ENCODE data around the gene LMCD1.

Gene LMCD1

DNA sequence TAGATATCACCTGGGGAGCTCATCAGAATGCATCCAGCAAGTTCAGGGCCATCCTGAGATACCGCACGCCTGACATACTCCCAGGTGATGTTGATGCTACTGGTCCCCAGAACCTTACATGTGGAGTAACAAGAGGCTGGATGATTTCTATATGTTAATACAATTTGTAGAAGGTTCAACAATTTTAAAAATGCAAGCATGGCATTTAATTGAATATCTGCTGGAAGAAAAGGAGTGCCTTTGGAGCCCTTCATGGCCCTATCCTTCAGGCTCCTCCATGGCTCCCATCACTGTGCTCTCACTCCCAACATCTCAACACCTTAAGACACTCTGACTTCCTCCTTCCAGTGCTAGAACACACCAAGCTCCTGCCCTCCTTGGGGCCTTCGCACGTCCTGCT, 36.6 kb downstream of the LMCD1 start:
- DNase-seq, result no peak

DNA sequence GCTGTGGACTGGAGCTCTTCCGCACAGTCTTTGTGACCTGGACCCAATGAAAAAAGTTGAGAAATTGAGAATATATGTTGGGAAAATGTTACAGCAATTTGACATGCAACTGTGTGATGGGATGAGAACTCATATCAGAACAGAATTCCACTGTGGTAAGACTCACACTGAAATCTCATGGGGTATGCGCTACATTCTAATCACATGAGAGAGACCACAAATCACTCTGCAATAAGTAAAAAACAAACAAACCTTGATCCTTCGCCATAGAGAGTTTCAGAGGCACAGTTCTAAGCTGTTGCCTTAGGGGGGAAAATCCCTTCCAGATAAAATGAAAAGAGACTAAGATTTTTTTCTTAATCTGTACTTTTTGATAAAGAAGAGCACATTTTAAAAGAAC, 37.3 kb downstream of the LMCD1 start:
- no peak for DNase-seq

DNA sequence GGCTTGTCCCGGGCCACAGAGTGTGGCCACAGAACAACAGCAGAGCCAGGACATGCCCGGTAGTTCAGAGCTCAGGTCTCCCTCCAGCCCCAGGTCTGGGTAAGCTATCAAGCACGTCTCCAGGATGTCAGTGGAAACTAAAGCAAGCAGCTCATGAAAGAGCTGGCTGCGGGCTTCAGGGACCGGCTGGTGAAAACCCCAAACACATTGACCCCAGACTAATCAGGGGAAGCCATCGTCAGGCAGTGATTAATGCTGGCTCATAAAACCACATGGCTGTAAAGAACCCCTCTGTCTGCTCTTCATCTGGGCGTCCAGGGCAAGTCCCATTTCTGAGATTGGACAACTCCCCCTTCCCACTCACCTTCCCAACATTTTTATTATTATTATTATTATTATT, 37.8 kb downstream of the LMCD1 start:
- no peak for DNase-seq

DNA sequence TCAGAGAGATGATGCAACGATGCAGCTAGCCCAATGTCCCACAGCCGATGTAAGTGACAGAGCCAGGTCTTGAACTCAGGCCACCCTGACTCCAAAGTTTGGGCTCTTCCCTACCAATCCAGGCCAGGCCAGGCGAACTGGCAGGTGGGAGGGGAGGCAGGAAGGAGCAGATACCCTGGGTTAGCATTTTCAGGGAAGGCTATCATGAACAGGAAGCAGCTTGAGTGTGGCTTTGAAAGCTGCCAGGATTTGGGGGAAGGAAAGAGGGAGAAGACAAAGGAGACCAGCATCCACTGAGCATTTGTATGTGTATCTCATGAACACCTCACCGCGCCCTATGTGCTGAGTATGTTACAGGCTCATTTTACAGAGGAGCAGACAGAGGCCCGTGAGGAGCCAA, 38.8 kb downstream of the LMCD1 start:
- DNase-seq, result no peak

DNA sequence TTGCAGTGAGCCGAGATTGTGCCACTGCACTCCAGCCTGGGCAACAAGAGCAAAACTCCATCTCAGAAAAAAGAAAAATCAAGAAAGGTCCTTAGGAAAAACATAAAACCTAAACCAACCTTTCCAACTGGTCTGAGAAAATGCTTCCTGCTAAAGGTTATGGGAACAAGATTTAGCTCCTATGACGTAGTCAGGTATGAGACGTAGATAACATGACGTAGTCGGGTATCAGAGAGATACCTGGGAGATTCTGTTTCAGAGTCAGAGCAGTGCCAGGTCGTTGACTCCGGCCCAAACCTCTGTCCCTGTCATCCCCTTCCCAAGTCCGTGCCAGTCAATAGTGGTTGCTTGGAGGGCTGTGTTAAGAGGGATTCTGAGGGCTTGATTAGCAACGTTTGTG, 39.9 kb downstream of the LMCD1 start:
- no peak for DNase-seq

DNA sequence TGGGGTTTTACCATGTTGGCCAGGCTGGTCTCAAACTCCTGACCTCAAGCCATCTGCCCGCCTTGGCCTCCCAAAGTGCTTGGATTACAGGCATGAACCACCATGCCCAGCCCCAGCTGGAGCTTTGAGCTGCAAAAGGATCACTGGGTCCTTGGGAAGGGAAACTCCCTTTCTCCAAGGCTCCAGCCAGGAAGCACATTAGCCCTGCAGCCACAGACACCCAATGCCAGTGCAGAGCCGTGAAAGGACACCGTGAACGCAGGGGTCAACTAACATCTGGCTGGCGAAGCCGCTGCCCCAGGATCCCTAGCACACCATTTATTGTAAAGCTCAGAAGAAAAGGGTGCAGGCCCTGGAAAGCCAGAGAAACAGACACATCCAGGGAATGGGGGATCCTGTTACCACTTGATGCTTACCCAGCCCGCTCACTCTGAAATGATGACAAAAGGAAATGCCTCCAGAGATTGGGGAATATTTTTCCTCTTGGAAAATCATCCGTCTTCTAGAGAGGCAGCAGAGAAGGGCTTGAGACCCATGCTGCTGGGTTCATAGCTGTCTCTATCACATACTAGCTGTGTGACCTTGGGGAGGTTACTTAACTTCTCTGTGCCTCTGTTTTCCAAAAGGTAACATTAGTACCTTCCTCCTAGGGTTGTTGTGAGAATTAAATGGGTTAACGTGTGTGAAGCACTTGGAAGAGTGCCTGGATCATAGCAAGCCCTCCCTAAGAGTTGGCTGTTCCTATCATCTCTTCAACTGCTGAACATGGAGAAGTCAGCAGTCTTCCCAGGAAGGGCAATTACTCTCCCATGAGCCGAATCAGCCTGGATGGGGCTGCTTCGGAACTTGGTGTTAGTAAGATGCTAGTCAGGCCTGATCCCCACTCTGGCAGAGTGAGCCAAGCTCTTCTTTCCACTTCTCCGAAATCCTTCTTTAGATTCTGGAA, 40.8 kb downstream of the LMCD1 start:
- no peak for DNase-seq

DNA sequence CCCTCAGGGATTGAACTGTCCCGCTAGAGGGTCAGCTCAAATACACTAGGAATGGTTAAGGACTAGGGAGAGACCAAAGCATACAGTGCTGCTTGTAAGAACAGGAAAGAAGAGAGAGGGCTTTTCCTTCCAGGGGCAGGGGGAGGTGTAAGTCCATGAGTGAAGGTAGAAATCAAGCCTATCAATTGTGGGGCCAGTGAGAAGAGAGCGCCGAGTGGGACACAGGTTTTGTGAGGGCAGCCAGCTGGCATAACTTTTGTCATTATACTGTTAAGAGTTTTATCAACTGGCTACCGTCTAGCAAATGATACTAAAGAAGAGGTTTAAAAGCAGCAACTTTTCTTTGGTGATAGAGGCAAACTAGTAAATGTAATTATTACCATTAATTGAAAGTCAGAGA, 45.0 kb downstream of the LMCD1 start:
- no peak for DNase-seq

DNA sequence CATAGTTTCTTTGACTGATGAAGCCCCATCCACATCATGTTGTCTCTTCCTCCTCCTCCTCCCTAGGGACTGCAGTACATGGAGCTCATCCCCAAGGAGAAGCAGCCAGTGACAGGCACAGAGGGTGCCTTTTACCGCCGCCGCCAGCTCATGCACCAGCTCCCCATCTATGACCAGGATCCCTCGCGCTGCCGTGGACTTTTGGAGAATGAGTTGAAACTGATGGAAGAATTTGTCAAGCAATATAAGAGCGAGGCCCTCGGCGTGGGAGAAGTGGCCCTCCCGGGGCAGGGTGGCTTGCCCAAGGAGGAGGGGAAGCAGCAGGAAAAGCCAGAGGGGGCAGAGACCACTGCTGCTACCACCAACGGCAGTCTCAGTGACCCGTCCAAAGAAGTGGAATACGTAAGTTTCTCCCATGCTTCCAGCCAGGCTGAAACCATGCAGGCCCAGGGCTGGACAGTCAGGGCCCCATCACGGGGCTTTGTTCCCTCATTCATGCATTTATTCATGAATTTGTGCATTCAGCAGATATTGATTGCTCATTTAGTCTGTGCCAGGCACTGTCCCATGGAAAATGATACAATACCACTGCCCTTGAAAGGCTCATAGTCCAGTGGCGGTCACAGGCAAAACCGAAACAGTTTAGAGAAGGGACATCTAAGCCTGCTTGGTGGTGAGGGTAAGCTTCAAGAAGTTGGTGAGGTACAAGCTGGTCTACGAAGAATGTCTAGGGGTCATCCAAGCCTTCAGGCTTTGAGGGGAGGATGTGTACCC, 47.1 kb downstream of the LMCD1 start:
- DNase-seq, result no peak

DNA sequence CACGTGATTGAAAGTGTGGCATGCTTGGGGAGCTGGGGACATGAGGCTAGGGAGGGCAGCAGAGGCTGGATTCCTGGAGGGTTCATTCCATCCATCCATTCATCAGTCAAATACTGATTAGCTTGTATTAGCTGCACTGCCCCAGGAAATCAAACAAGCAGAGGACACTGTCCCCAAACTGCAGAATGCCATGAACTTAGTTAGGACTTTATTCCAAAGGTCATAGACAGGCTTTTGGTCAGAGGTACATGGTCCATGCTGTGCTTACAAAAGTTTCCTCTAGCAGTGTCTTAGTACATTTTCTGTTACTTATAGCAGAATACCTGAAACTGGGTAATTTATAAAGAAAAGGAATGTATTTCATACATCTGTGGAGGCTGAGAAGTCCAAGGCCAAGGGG, 47.7 kb downstream of the LMCD1 start:
- DNase-seq, result no peak

DNA sequence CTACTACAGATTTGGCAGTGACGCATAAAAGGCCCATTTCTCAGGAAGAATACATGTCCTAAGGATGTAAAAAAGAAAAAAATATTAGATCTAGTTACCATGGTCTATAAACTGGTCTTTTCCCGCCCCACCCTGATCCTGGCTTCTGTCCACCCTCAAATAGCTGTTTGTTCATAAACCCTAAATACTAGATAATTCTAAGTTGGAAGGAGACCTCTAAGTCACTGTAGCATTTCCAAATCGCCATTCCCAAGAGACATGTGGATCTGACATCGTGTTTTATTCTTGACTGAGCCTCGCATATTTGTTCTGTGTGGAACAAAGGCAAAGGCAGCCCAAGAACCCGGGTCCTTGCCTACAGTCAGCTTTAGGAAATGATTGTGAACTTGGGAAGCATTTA, 49.0 kb downstream of the LMCD1 start:
- no peak for DNase-seq

DNA sequence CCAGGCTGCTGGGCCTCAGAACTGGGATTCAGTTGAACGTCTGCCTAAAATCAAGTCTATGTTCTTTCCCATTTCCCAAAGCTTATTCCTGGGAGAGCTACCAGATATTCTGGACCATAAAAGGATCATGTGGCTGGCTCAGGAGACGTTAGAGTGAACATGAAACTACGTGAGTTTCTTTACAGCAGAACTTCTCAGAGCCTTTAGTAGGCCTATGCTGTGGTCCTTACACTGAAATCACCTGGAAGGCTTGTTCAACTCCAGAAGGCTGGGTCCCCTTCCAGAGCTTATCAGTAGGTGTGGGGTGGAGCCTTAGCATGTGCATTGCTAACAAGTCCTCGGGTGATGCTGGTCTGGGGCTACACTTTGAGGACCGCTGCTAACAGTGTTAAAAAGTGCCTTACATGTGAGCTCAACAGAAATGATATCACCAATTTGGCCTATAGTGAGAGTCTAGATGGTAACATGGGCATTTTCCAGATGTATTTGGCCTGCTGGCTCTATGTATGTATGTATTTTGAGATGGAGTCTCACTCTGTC, 50.7 kb downstream of the LMCD1 start:
- no peak for DNase-seq

DNA sequence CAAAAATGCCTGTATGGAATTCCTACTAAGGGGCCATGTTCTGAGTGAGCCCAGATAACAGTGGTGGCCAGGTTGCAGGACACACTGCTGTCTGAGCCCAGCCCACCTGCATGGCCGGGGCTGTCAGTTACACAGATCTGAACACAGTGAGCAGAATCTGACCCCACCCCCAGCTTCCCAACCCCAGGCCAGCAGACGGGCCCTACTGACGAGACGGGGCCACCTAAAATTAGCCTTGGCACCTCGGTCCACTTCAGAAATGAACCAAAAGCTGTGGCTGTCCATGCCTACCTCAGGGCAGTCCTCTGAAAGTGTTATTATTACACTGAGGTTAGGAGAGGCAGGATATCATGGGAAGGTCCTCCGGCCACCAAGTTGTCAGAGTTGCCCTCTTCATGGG, 51.8 kb downstream of the LMCD1 start:
- DNase-seq, result no peak

DNA sequence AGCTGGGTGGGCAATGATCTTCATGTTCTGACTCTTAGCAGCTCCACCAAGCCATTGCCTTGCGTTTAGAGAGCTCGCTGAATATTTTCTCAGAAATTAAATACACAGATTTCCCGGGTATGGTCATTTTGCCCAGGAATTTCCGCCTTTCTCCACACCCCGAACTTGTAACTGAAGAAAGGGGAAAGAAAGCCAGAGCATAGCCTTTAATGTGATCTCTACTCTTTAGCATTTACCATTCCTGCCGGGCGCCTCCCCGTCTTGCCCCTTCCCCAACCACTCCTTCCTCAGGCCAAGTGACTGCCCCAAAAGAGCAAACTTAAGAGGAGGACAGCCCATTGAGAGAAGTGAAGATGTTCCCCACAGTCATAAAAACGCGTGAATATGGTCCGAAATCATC, 53.1 kb downstream of the LMCD1 start:
- DNase-seq, result no peak

DNA sequence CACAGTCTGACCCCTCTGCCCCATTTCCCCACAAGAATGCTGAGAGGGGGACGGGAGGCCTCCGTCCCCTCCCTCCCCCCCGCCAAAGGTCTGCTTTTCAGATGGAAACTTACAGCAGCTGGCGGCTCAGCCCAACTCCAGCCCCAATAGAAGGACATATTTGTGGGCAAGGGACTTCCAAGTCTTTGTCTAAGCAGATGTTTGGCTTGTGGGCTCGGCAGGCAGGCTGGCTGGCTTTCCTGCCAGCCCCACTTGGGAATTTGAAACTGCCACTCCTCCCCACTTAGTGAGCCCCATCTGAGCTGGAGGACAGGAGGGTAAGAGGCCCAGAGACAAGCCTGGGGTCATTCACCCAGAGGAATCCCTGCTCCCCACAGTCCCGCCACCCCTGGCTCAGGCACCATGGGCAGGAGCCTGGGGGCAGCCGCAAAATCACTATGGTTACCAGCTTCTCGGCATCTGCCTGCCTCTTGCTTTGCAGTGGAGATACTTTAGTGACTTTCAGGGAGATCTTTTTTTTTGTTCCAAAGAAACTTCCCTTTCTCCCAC, 53.6 kb downstream of the LMCD1 start:
- no peak for DNase-seq

DNA sequence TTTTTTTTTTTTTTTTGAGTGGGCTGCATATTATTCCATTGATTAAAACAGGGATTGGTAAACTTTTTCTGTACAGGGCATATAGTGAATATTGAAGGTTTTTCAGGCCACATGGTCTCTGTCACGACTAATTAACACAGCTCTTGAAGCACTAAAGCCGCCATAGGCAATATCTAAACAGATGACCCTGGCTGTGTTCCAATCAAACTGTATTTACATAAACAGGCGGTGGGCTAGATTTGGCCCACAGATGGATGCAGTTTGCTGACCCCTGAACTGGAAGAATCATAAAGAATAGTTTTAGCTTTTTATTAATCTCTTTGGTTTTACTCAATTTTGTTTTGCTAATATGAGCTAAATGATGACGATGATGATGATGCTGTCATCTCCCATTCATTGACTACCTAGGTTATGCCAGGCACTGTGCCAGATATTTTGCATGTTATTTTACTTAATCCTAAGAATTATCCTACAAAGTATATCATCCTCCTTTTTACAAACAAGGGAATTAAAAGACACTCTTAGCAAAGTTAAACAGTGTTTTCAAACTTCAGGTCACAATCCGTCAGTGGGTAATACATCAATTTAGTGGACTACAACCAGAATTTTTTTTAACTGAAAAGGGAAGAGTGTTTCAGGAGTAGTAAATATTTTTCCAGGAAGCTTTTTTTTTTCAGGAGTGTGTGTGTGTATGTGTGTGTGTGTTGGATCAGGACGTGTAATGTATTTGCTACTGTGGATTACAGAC, 54.3 kb downstream of the LMCD1 start:
- no peak for DNase-seq

DNA sequence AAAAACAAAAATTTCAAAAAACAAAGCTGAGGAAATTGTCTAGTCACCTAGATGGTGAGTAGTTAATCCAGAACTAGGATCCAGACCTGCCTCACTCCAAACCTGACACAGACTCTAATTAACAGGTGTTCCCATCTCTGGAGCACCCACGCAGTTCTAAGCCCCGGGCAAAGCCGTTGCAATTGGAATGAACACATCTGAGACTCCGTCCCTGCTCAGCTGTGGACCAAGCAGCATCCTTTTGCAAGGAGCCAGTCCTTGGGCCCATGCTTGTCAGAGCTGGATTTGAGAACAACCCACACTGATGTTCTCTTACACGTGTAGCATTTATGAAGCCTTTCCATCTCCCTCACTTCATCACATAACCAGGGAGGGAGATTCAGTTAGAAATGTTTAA, 54.8 kb downstream of the LMCD1 start:
- DNase-seq, result no peak

DNA sequence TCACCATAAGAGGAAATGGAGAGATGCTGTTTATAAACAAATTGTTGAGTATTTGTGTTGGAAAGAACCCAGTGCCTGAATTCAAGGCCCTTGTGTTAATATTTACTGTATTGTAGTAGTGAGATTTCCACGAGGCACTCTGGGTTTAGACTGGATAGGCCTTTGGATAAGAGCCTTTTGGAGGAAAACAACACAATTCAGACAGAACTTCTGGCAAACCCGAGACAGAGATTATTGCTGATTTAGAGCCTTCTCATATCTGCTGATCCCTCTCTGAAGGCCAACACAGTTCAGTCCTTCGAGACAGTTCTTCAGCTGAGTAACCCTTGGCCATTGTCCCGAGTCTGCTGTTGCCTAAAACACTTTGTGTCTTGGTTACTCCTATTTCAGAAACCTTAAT, 55.7 kb downstream of the LMCD1 start:
- DNase-seq, result no peak

DNA sequence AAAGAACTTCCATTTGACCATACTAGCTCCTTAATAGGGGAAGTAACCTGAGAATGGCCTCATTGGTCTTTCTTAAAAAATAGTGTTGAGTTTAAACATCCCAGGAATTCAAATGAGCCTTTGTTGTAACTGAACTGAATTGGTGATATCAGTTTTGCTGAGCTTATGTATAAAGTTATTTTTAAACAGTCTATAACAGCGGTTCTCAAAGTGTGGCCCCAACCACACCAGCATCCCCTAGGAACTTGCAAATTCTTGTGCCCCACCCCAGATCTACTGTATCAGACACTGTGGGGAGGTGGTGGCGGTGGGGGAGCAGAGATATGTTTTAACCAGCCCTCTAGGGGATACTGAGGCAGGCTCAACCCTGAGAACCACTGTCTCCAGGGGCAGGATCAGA, 57.0 kb downstream of the LMCD1 start:
- no peak for DNase-seq

DNA sequence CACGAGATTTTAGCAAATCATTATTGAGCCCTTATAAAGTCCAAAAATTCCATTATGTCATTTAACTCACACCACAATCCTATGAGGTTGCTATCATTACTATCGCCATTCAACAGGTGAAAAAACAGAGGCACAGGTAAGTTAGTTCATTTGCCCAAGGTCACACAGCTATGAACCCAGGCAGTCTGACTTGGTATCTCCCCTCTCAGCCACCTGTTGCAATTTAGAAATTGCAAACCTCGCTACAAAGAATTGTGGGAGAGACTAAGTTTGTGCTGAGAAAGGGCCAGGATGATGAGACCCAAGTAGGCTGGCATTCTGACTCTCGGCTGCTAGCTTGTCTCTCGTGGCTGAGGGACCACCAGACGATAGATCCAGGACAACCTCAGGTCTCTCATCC, 57.7 kb downstream of the LMCD1 start:
- no peak for DNase-seq

DNA sequence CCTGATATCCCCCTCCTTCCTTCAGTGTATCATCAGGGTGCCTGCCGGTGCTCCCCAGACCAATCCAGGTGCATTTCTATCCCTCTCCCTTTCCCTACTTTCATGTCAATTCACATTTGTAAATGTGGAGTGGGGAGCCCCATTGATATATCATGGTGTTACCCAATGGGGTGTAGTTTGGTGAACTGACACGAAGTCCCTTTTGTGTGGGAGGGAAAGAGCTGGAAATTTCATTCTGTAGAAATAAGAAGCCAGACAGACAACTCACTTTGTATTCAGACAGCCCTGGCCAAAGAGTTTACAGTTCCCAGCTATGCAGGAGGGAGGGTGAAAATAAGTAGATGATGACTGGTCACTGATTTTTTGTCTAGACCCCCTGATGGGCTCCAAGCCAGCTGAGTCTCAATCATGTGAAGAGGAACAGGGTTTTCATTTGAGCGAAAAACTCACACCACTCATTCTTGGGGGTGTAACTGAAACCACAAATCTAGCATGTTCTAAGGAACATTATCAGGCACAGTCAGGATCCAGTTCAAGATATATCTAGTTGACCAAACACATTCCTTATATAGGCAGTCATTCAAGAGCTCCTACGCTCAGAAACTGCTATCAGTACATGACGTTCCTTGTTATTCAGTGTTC, 58.9 kb downstream of the LMCD1 start:
- no peak for DNase-seq

DNA sequence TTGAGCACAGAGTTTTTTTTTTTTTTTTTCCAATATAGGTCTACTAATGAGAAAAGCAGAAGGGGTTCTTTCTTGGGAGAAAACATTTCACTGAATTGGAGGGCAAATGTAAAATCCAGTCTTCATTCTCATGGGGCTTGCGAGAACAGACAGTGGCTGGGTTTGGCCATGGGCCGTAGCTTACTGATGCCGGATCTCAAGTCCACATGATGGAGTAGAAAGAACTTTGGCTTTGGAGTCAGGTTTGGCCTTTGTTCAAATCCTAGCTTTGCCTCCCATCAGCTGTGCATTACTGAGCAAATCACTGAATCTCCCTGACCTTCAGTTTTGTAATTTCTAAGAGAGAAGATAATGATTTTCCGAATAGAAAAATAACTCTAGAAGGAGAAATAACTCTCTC, 59.7 kb downstream of the LMCD1 start:
- DNase-seq, result no peak

DNA sequence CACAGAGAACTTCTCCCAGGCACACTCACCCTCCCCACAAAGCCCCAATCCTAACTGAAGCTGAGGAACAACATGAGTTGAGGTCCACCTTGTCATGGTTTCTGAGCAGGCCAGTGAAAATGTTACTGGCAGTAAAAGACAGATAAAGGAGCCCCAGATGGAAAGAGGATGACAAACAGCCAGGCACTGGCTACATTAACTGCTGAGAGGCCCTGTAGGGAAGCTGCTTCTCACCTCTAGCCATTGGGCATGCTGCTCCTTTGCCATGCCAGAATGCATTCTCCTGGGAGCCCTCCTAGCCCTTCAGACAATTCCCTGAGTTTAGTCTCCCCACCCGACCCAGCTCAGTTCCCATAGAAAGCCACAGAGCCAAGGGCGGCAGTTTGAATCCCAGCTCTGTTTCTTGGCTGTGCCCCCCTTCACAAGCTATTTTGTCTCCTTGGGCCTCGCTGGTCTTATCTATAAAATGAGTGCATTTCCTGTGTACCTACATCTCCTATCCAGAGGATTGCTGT, 60.5 kb downstream of the LMCD1 start:
- no peak for DNase-seq

Data from cortex of kidney (tissue), 1 donor.